Psoas muscle (tissue), 8 donors: ENCODE data around the gene OSBPL1A. TPM values are rescaled to one million over a fixed set of nuclear protein-coding genes. Genes with fewer than 3 reads are reported as not detected.
A peak's percentile ranks its signal among the peaks of the same experiment; 100 is the strongest.
"Not testable (repeated sequence)": the region's sequence is repeated elsewhere in the genome, so short reads cannot be mapped to it uniquely, and the experiment has no call there.

Experiments used
- ATAC-seq, 4 donors: fragments of 200-7000 bp; cut with Tn5 transposase; one replicate each; pipeline ENCODE4 v1.9.1; 2020; ENCODE audit warnings: moderate library complexity in 3 of 4, mild to moderate bottlenecking in 2 of 4
- DNase-seq, 2 donors: peaks; one replicate each; pipeline ENCODE4 v3.0.0-alpha.2; 2020
- H3K27ac ChIP-seq: fragments of 200-600 bp; one replicate; pipeline ENCODE4 v1.8.0; 2022
- H3K27me3 ChIP-seq, 3 donors: fragments of 200-600 bp in 1 of 3; one replicate each; pipeline versions ENCODE4 v1.6.1 to v1.8.0; 2013 to 2022; ENCODE audit warnings: low read length in 2 of 3, mild to moderate bottlenecking in 2 of 3, moderate library complexity in 1 of 3; ENCODE audit not compliant: insufficient read depth in 3 of 3
- H3K36me3 ChIP-seq, 2 donors: fragments of 200-600 bp in 1 of 2; one replicate each; pipeline versions ENCODE4 v1.6.1 to v1.8.0; 2013 to 2022; ENCODE audit warnings: low read depth in 1 of 2, mild to moderate bottlenecking in 1 of 2, moderate library complexity in 1 of 2; ENCODE audit not compliant: insufficient read depth in 1 of 2
- H3K4me1 ChIP-seq: fragments of 200-600 bp; one replicate; pipeline ENCODE4 v1.8.0; 2022
- H3K4me3 ChIP-seq: fragments of 200-600 bp; one replicate; pipeline ENCODE4 v1.8.0; 2022; ENCODE audit warnings: mild to moderate bottlenecking
- H3K9me3 ChIP-seq: fragments of 200-600 bp; one replicate; pipeline ENCODE4 v1.8.0; 2022
- WGBS, 3 donors: extraction: QIAGEN DNeasy Blood & Tissue Kit; methylation state at CpG; one replicate each; pipeline versions ENCODE4 v1.1.6 to v1.1.7; 2013; 5-methylcytosine and 5-hydroxymethylcytosine counted together
- intact Hi-C, 2 donors: fragments of 100-400 bp; cut with DNase I; formaldehyde crosslinking; loops; one replicate each; pipeline versions ENCODE4 v1.11.0 to v1.14.2; 2022
- polyA plus RNA-seq, 3 donors: library from polyadenylated mRNA; stranded (reverse); fragments of 200-250 nt; gene quantifications; one replicate each; pipeline ENCODE4 v1.2.3, GENCODE V29; 2013
- total RNA-seq, 4 donors: library from RNA; stranded (reverse); fragmentation: NEBNext Ultra II Directional in 2 of 4; extraction: Animal tissue kit (Norgen Biotek cat#: 25700) in 2 of 4; gene quantifications; one replicate each; pipeline versions ENCODE4 v1.2.1 to v1.2.4, GENCODE V29; 2021 to 2023
- TF ChIP-seq, protein P1 (sequence below): fragments of 200-600 bp; IDR thresholded peaks from one replicate; pipeline ENCODE4 v1.8.0; 2022; ENCODE audit warnings: antibody characterized with exemption
- donor health status: healthy with polysubstance abuse.
- donor health status: DM: no; HTN: no; CAD: no; lungs with moderate emphysema.
- donor health status: Bipolar disorder and iron deficiency.
- donor health status: healthy.
- donor health status: DM: yes; HTN: yes; CAD: no.
- donor health status: DM: no; HTN: no; CAD: no.
- donor health status: DM: no; HTN: no; CAD: no.
- donor health status: DM: yes; HTN: yes; CAD: no.

The OSBPL1A gene
- total and polyA plus RNA-seq, 7 donors, result 13.7 to 87.8 (median 65.8) TPM

DNA sequence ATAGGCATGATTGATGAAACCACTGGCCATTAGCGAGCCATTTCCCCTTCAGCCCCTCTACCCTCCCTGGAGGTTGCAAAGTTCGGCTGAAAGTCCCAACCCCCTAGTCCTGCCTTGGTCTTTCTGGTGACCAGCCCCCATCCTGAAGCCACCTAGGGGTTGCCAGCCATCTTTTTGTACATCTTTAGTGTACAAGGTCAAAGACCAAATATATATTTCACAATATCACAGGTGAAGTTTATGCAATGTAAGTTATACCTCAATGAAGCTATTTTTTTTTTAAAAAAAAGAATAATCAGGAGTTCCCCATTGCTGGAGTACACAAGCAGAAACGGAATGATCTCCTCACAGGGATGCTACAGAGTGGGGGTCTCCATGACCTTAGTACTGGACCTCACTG is 31.3 kb downstream of the OSBPL1A start:
- DNase-seq (no peak), ATAC-seq (no peak)
- Histone ChIP-seq H3K9me3 (no peaks in the 10 kb centered on the region), H3K4me3 (no peak overlapping the region), H3K36me3 (no peaks in the 10 kb centered on the region), H3K27me3 (peaks cover 0 to 2% (median 0%) of the 10 kb centered on the region in 3 donors), H3K27ac (no peak overlapping the region), H3K4me1 (no peaks in the 10 kb centered on the region)
- intact Hi-C loops, result no loop called here
- TF ChIP-seq, protein P1, sequence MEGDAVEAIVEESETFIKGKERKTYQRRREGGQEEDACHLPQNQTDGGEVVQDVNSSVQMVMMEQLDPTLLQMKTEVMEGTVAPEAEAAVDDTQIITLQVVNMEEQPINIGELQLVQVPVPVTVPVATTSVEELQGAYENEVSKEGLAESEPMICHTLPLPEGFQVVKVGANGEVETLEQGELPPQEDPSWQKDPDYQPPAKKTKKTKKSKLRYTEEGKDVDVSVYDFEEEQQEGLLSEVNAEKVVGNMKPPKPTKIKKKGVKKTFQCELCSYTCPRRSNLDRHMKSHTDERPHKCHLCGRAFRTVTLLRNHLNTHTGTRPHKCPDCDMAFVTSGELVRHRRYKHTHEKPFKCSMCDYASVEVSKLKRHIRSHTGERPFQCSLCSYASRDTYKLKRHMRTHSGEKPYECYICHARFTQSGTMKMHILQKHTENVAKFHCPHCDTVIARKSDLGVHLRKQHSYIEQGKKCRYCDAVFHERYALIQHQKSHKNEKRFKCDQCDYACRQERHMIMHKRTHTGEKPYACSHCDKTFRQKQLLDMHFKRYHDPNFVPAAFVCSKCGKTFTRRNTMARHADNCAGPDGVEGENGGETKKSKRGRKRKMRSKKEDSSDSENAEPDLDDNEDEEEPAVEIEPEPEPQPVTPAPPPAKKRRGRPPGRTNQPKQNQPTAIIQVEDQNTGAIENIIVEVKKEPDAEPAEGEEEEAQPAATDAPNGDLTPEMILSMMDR, result no peak
- WGBS, 3 donors, result 89 to 93% (median 89%) methylated on average over 3 of the region's 3 CpGs

DNA sequence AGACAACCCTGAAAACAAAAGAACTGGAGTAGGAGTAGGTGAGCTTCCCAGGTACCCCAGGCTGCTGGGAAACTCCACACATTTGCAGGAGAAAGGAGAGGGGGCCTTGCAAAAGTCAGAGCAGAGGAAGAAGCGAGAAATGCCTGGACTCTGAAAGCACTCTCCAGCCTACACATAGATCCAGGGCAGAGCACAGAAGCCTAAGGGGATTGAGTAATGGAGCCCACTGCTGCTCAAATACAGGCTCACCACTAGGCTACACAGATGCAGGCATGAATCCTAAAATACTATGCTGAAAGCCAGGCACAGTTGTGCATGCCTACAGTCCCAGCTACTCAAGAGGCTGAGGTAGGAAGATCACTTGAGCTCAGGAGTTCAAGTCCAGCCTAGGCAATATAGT is 33.4 kb downstream of the OSBPL1A start:
- no peak overlapping the region for H3K27ac ChIP-seq
- TF ChIP-seq, protein P1, result no peak
- no peaks in the 10 kb centered on the region for H3K27me3 ChIP-seq
- no peak overlapping the region for H3K4me3 ChIP-seq
- H3K9me3 ChIP-seq, result no peaks in the 10 kb centered on the region
- H3K4me1 ChIP-seq, result no peaks in the 10 kb centered on the region
- no peaks in the 10 kb centered on the region for H3K36me3 ChIP-seq
- intact Hi-C loops, result loop anchor here in 1 of 2 donors (5.0 kb wide), 1 partner anchor 123 kb away; no protein-coding TSS in a partner anchor
- 94 to 100% (median 100%) methylated on average over 1 of the region's 1 CpG for WGBS, 3 donors
- no peak for DNase-seq
- no peak for ATAC-seq

DNA sequence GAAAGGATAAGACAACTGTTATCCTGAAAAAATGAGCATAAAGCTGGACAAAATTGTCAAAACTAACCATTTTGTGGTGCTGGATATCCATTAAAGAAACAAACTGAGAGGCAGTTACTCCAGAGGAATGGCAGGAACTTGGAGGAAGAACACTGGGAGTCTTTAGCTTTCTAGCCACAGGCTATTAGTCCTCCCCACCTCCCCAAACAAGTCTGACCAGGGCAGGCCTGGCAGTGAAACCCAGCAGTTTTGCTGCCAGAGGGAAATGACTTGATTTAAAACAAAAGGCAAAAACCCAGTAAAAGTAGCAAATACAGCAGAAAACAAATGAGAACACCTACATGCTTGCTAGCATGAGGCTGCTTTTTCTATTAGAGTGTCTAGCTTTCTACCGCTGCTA is 34.9 kb downstream of the OSBPL1A start:
- Histone ChIP-seq H3K27me3 (no peaks in the 10 kb centered on the region), H3K4me3 (no peak overlapping the region), H3K36me3 (no peaks in the 10 kb centered on the region), H3K4me1 (no peaks in the 10 kb centered on the region), H3K27ac (no peak overlapping the region), H3K9me3 (no peaks in the 10 kb centered on the region)
- intact Hi-C loops, result loop anchor here in 1 of 2 donors (5.0 kb wide), 1 partner anchor 125 kb away; no protein-coding TSS in a partner anchor
- ATAC-seq (no peak), DNase-seq (no peak)
- WGBS, 3 donors, result 81 to 100% (median 94%) methylated on average over 1 of the region's 1 CpG
- TF ChIP-seq, protein P1, result no peak

DNA sequence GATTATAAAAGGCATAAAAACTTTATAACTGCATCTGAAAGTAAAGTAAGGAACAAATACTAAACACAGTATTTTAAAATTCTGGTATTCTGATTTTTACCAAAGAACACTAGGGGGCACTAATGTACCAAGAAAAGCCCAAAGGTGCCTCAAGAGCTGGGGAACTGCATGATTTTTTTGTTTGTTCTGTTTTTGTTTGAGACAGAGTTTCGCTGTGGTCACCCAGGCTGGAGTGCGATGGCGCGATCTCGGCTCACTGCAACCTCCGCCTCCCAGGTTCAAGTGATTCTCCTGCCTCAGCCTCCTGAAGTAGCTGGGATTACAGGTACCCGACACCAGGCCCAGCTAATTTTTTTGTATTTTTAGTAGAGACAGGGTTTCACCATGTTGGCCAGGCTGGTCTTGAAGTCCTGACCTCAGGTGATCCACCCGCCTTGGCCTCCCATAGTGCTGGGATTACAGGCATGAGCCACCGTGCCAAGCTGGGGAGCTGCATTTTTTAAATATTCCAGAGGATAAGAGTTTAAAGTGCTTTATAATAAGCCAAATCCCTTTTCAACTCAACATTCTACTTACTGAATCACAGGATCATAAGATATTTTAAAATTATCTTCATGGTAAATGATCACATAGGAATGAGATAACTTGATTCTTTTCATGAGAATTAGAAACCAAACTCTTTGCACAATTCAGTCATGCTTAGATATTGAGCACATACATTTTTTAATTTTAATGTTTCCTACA is 37.7 kb downstream of the OSBPL1A start:
- not testable (repeated sequence) for H3K27me3 ChIP-seq, H3K27ac ChIP-seq, H3K4me1 ChIP-seq, DNase-seq, H3K9me3 ChIP-seq, H3K36me3 ChIP-seq, H3K4me3 ChIP-seq
- intact Hi-C loops, result loop anchor here (2.0 to 10.0 kb wide), 3 partner anchors 127 to 365 kb away; no protein-coding TSS in a partner anchor
- TF ChIP-seq, protein P1, result peak; percentile 71
- peak in 1 of 4 donors; percentile 54 for ATAC-seq
- WGBS, 3 donors, result 21 to 35% (median 23%) methylated on average over 9 of the region's 9 CpGs
